H9 (cell line): ENCODE measurements around the gene MADCAM1. TPM values are rescaled to one million over a fixed set of nuclear protein-coding genes. Genes with fewer than 3 reads are reported as not detected.

Source experiments
- DNase-seq: peaks from one replicate; pipeline ENCODE4 v3.0.0-alpha.2; 2017
- H2AFZ ChIP-seq: one replicate; pipeline ENCODE4 v1.6.1; 2013; ENCODE audit warnings: mild to moderate bottlenecking, low read length, control low read depth, moderate library complexity
- H2AK5ac ChIP-seq: 2 replicates; pipeline ENCODE4 v1.6.1; 2013; ENCODE audit warnings: low read length, control low read depth, mixed read lengths; ENCODE audit not compliant: insufficient read length
- H2BK120ac ChIP-seq: one replicate; pipeline ENCODE4 v1.6.1; 2013; ENCODE audit warnings: low read depth, mild to moderate bottlenecking, low read length, control low read depth, inconsistent platforms; ENCODE audit not compliant: poor library complexity, severe bottlenecking
- H2BK12ac ChIP-seq: 2 replicates; pipeline ENCODE4 v1.6.1; 2013; ENCODE audit warnings: low read length, control low read depth, mixed read lengths, low read depth; ENCODE audit not compliant: insufficient read length
- H2BK15ac ChIP-seq: 2 replicates; pipeline ENCODE4 v1.6.1; 2013; ENCODE audit warnings: low read depth, low read length, control low read depth
- H2BK20ac ChIP-seq: one replicate; pipeline ENCODE4 v1.6.1; 2013; ENCODE audit warnings: low read depth, mild to moderate bottlenecking, low read length, control low read depth, inconsistent platforms; ENCODE audit not compliant: poor library complexity, severe bottlenecking
- H2BK5ac ChIP-seq: 2 replicates; pipeline ENCODE4 v1.6.1; 2013; ENCODE audit warnings: low read length, control low read depth, mixed read lengths; ENCODE audit not compliant: insufficient read length
- H3K14ac ChIP-seq: 2 replicates; pipeline ENCODE4 v1.6.1; 2013; ENCODE audit warnings: low read length, control low read depth; ENCODE audit not compliant: insufficient read depth
- H3K18ac ChIP-seq: 2 replicates; pipeline ENCODE4 v1.6.1; 2013; ENCODE audit warnings: low read depth, mild to moderate bottlenecking, mixed read lengths, low read length, control low read depth; ENCODE audit not compliant: insufficient read length
- H3K23ac ChIP-seq: 2 replicates; pipeline ENCODE4 v1.6.1; 2013; ENCODE audit warnings: low read length, control low read depth, mixed read lengths, low read depth; ENCODE audit not compliant: insufficient read length
- H3K23me2 ChIP-seq: 2 replicates; pipeline ENCODE4 v1.6.1; 2013; ENCODE audit warnings: low read depth, mild to moderate bottlenecking, mixed read lengths, low read length, control low read depth; ENCODE audit not compliant: insufficient read length, poor library complexity, severe bottlenecking
- H3K27ac ChIP-seq: 2 replicates; pipeline ENCODE4 v1.5.1; 2013; ENCODE audit warnings: low read length, control low read depth, mixed read lengths, low read depth; ENCODE audit not compliant: insufficient read length
- H3K27me3 ChIP-seq: 2 replicates; pipeline ENCODE4 v1.6.1; 2013; ENCODE audit warnings: low read length, control low read depth, inconsistent platforms; ENCODE audit not compliant: insufficient read depth
- H3K4ac ChIP-seq: 2 replicates; pipeline ENCODE4 v1.6.1; 2013; ENCODE audit warnings: low read depth, mild to moderate bottlenecking, control low read depth, inconsistent platforms, low read length, moderate library complexity
- H3K4me1 ChIP-seq: 2 replicates; pipeline ENCODE4 v1.6.1; 2013; ENCODE audit warnings: low read length, control low read depth, inconsistent platforms; ENCODE audit not compliant: insufficient read depth
- H3K4me2 ChIP-seq: 2 replicates; pipeline ENCODE4 v1.6.1; 2013; ENCODE audit warnings: low read length, control low read depth, mixed read lengths; ENCODE audit not compliant: insufficient read length, insufficient read depth
- H3K56ac ChIP-seq: 2 replicates; pipeline ENCODE4 v1.6.1; 2013; ENCODE audit warnings: low read depth, mild to moderate bottlenecking, mixed read lengths, low read length, control low read depth; ENCODE audit not compliant: insufficient read length
- H3K79me1 ChIP-seq: 2 replicates; pipeline ENCODE4 v1.6.1; 2013; ENCODE audit warnings: low read depth, mild to moderate bottlenecking, moderate library complexity, low read length, control low read depth, inconsistent platforms; ENCODE audit not compliant: insufficient read depth, poor library complexity, severe bottlenecking
- H3K79me2 ChIP-seq: 2 replicates; pipeline ENCODE4 v1.6.1; 2013; ENCODE audit warnings: low read length, control low read depth, inconsistent platforms; ENCODE audit not compliant: insufficient read depth
- H3K9ac ChIP-seq: 2 replicates; pipeline ENCODE4 v1.6.1; 2013; ENCODE audit warnings: low read length, control low read depth, mixed read lengths; ENCODE audit not compliant: insufficient read length; ENCODE audit errors: extremely low read depth
- H3K9me3 ChIP-seq: one replicate; pipeline ENCODE4 v1.6.1; 2013; ENCODE audit warnings: low read depth, low read length, inconsistent platforms; ENCODE audit not compliant: control insufficient read depth
- H3T11ph ChIP-seq: one replicate; pipeline ENCODE4 v1.6.1; 2013; ENCODE audit warnings: mild to moderate bottlenecking, low read length, control low read depth, inconsistent platforms
- H4K20me1 ChIP-seq: one replicate; pipeline ENCODE4 v1.6.1; 2013; ENCODE audit not compliant: control insufficient read depth, insufficient read length, insufficient read depth
- H4K5ac ChIP-seq: 2 replicates; pipeline ENCODE4 v1.6.1; 2013; ENCODE audit warnings: low read depth, mild to moderate bottlenecking, mixed read lengths, low read length, control low read depth; ENCODE audit not compliant: insufficient read length
- H4K8ac ChIP-seq: replicated peaks from 2 replicates; pipeline ENCODE4 v1.6.1; 2013; ENCODE audit warnings: low read length, control low read depth, mixed read lengths, low read depth; ENCODE audit not compliant: insufficient read length
- H4K91ac ChIP-seq: 2 replicates; pipeline ENCODE4 v1.6.1; 2013; ENCODE audit warnings: low read depth, mild to moderate bottlenecking, moderate library complexity, mixed read lengths, low read length, control low read depth; ENCODE audit not compliant: insufficient read length
- H3K27ac Mint-ChIP-seq, 3 experiments: 2 replicates in 2 of 3; 3 replicates in 1 of 3; pipeline ENCODE4 v1.8.0; 2020 to 2021; ENCODE audit warnings: mixed read lengths in 3 of 3, mild to moderate bottlenecking in 1 of 3, moderate library complexity in 1 of 3
- H3K27me3 Mint-ChIP-seq: 2 replicates; pipeline ENCODE4 v1.8.0; 2021; ENCODE audit warnings: low read depth, mild to moderate bottlenecking, moderate library complexity, mixed read lengths
- H3K36me3 Mint-ChIP-seq, 3 experiments: 2 replicates in 2 of 3; 3 replicates in 1 of 3; pipeline ENCODE4 v1.8.0; 2020 to 2021; ENCODE audit warnings: low read depth in 3 of 3, mixed read lengths in 3 of 3; ENCODE audit not compliant: insufficient read depth in 1 of 3
- H3K4me1 Mint-ChIP-seq, 2 experiments: 2 replicates each; pipeline ENCODE4 v1.8.0; 2020; ENCODE audit warnings: mixed read lengths in 2 of 2
- H3K4me3 Mint-ChIP-seq, 2 experiments: 2 replicates in 1 of 2; 3 replicates in 1 of 2; pipeline ENCODE4 v1.8.0; 2020 to 2021; ENCODE audit warnings: mild to moderate bottlenecking in 2 of 2, mixed read lengths in 2 of 2, moderate library complexity in 1 of 2
- H3K9me3 Mint-ChIP-seq, 2 experiments: 2 replicates in 1 of 2; 3 replicates in 1 of 2; pipeline ENCODE4 v1.8.0; 2020; ENCODE audit warnings: mild to moderate bottlenecking in 2 of 2, mixed read lengths in 2 of 2, moderate library complexity in 1 of 2
- WGBS: extraction: QIAGEN DNeasy Blood & Tissue Kit; methylation state at CpG from one replicate; pipeline ENCODE4 v1.1.7; 2013; ENCODE audit warnings: missing lambda C conversion rate, low lambda C conversion rate, mixed read lengths; ENCODE audit not compliant: insufficient read length; ENCODE audit errors: extremely low coverage; 5-methylcytosine and 5-hydroxymethylcytosine counted together
- total RNA-seq: library from RNA; stranded (reverse); gene quantifications from 2 replicates; pipeline ENCODE4 v1.2.1, GENCODE V29; 2021
- TF ChIP-seq, protein P1 (sequence below): fragments of 200-600 bp; sonication (generic); conservative IDR thresholded peaks from 3 replicates; pipeline ENCODE4 v1.8.0; 2021; ENCODE audit warnings: antibody characterized with exemption, mild to moderate bottlenecking

Gene MADCAM1
- total RNA-seq, 1 experiment from 2014 or later = 1.2 TPM

DNA sequence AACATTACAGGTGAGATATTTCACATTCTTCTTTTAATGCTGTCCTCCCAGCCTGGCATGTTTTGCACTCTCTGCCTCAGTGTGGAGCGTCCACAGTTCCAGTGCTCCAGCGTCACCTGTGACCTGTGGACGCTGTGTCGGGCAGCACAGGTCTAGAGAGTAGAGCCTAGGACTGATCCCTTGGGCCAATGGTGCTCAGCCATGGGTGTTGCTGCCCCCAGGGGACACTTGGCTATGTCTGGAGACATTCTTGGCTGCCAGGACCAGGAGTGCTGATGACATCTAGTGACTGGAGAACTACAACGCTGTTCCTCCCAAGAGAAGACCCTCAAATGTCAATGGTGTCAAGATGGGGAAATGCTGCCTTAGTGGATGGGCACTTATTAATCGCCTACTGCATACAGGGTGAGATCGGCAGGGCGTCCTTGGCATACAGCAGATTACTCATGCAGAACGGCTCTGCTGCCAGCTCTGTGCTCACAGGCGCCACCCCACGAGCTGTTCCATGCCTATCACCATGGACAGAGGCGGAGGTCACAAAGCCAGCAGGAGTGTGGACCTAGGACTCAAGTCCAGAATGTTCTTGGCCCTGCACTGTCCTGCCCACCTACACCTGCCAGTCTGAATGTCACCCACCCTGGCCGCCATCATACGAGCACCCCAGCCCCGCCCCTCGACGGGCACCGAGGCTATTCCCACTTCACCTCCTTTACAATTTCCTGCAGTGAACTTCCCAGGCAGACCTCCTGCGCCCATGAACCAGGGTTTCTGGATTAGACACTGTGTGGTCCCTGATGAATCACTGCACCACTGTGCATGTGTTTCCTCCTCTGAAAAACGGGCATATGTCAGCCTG is 13.9 kb upstream of the MADCAM1 start:
- H3K9ac ChIP-seq = no peak overlapping the region
- H3K9me3 Mint-ChIP-seq = peaks cover 16 to 24% of the 10 kb centered on the region in 2 experiments
- no peak overlapping the region for H4K8ac ChIP-seq
- H2BK120ac ChIP-seq = no peak overlapping the region
- no peak overlapping the region for H3K4ac ChIP-seq
- no peak overlapping the region for H3K27ac Mint-ChIP-seq
- no peaks in the 10 kb centered on the region for H3K79me2 ChIP-seq
- no peak overlapping the region for H4K91ac ChIP-seq
- H3K23ac ChIP-seq = no peak overlapping the region
- H4K20me1 ChIP-seq = peaks cover 4% of the 10 kb centered on the region
- no peak overlapping the region for H2BK12ac ChIP-seq
- DNase-seq = no peak
- H2AFZ ChIP-seq = no peak overlapping the region
- H3K4me1 Mint-ChIP-seq = peaks cover 24 to 33% of the 10 kb centered on the region in 2 experiments
- H2BK20ac ChIP-seq = no peak overlapping the region
- H3K18ac ChIP-seq = no peak overlapping the region
- H3K36me3 Mint-ChIP-seq = peaks cover 2 to 10% (median 5%) of the 10 kb centered on the region in 3 experiments; a peak in 5 of 7 replicates
- TF ChIP-seq, protein P1, sequence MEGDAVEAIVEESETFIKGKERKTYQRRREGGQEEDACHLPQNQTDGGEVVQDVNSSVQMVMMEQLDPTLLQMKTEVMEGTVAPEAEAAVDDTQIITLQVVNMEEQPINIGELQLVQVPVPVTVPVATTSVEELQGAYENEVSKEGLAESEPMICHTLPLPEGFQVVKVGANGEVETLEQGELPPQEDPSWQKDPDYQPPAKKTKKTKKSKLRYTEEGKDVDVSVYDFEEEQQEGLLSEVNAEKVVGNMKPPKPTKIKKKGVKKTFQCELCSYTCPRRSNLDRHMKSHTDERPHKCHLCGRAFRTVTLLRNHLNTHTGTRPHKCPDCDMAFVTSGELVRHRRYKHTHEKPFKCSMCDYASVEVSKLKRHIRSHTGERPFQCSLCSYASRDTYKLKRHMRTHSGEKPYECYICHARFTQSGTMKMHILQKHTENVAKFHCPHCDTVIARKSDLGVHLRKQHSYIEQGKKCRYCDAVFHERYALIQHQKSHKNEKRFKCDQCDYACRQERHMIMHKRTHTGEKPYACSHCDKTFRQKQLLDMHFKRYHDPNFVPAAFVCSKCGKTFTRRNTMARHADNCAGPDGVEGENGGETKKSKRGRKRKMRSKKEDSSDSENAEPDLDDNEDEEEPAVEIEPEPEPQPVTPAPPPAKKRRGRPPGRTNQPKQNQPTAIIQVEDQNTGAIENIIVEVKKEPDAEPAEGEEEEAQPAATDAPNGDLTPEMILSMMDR = peak; percentile 45
- H3K4me2 ChIP-seq = no peak overlapping the region
- H2AK5ac ChIP-seq = no peak overlapping the region
- no peaks in the 10 kb centered on the region for H3K23me2 ChIP-seq
- no CpG with 5 or more reads among the region's 20 CpGs for WGBS
- no peak overlapping the region for H3K4me3 Mint-ChIP-seq
- H3K79me1 ChIP-seq = no peaks in the 10 kb centered on the region
- no peak overlapping the region for H4K5ac ChIP-seq
- H3K27me3 ChIP-seq = no peaks in the 10 kb centered on the region
- no peak overlapping the region for H3T11ph ChIP-seq
- no peak overlapping the region for H3K27ac ChIP-seq
- no peaks in the 10 kb centered on the region for H3K9me3 ChIP-seq
- no peaks in the 10 kb centered on the region; the same call in 1 of the 2 replicates for H3K4me1 ChIP-seq
- H3K14ac ChIP-seq = no peak overlapping the region
- no peak overlapping the region for H2BK5ac ChIP-seq
- no peak overlapping the region for H3K56ac ChIP-seq
- H3K27me3 Mint-ChIP-seq = peaks cover 39% of the 10 kb centered on the region
- no peak overlapping the region for H2BK15ac ChIP-seq
